DND-41 (cell line): ENCODE results near the gene PELI1.

ENCODE experiments used
- ATAC-seq: fragments of 200-7000 bp; cut with Tn5 transposase; 3 replicates; pipeline ENCODE4 v1.9.1; 2021; ENCODE audit warnings: low read depth; ENCODE audit not compliant: insufficient read depth
- DNase-seq: peaks from one replicate; pipeline ENCODE4 v3.0.0-alpha.2; 2020
- H2AFZ ChIP-seq: 2 replicates; pipeline ENCODE4 v1.6.0; 2012; ENCODE audit warnings: low read depth, low read length
- H3K27ac ChIP-seq: 2 replicates; pipeline ENCODE4 v1.5.1; 2012; ENCODE audit warnings: low read length, inconsistent platforms
- H3K27me3 ChIP-seq: fragments of 200-600 bp; sonication (generic); 2 replicates; pipeline ENCODE4 v1.6.0; 2012; ENCODE audit warnings: low read length, mild to moderate bottlenecking, inconsistent platforms; ENCODE audit not compliant: insufficient read depth, poor library complexity
- H3K36me3 ChIP-seq: 2 replicates; pipeline ENCODE4 v1.5.1; 2012; ENCODE audit warnings: low read length, inconsistent platforms; ENCODE audit not compliant: insufficient read depth
- H3K4me1 ChIP-seq: 2 replicates; pipeline ENCODE4 v1.5.1; 2012; ENCODE audit warnings: mild to moderate bottlenecking, low read length; ENCODE audit not compliant: insufficient read depth
- H3K4me2 ChIP-seq: 2 replicates; pipeline ENCODE4 v1.6.0; 2012; ENCODE audit warnings: mild to moderate bottlenecking, moderate library complexity, low read length, inconsistent platforms; ENCODE audit not compliant: insufficient read depth
- H3K4me3 ChIP-seq, 2 experiments: fragments of 200-600 bp in 1 of 2; shearing (Covaris generic) in 1 of 2; 2 replicates each; pipeline ENCODE4 v1.5.1; 2012 to 2016; ENCODE audit warnings: inconsistent platforms in 2 of 2, low read length in 2 of 2, mild to moderate bottlenecking in 2 of 2, low read depth in 1 of 2, moderate library complexity in 1 of 2
- H3K79me2 ChIP-seq: 2 replicates; pipeline ENCODE4 v1.6.0; 2012; ENCODE audit warnings: low read length, inconsistent platforms; ENCODE audit not compliant: insufficient read depth
- H3K9ac ChIP-seq: 2 replicates; pipeline ENCODE4 v1.6.0; 2012; ENCODE audit warnings: low read depth, mild to moderate bottlenecking, inconsistent platforms, low read length, moderate library complexity
- H3K9me3 ChIP-seq: 2 replicates; pipeline ENCODE4 v1.5.1; 2012; ENCODE audit warnings: low read length, moderate library complexity, mild to moderate bottlenecking, inconsistent platforms; ENCODE audit not compliant: insufficient read depth, severe bottlenecking
- H4K20me1 ChIP-seq: 2 replicates; pipeline ENCODE4 v1.6.0; 2012; ENCODE audit warnings: low read length; ENCODE audit not compliant: insufficient read depth
- EZH2 ChIP-seq: IDR thresholded peaks from 3 replicates; pipeline ENCODE4 v1.6.1; 2012; ENCODE audit warnings: borderline replicate concordance, low read depth, mild to moderate bottlenecking, moderate library complexity, low read length, inconsistent platforms; ENCODE audit not compliant: severe bottlenecking
- TF ChIP-seq, protein P1 (sequence below): IDR thresholded peaks from 2 replicates; pipeline ENCODE4 v1.5.1; 2012; ENCODE audit warnings: borderline replicate concordance, low read length, moderate library complexity, mild to moderate bottlenecking; ENCODE audit not compliant: poor library complexity, severe bottlenecking; ENCODE audit errors: extremely low read depth

PELI1 gene

DNA sequence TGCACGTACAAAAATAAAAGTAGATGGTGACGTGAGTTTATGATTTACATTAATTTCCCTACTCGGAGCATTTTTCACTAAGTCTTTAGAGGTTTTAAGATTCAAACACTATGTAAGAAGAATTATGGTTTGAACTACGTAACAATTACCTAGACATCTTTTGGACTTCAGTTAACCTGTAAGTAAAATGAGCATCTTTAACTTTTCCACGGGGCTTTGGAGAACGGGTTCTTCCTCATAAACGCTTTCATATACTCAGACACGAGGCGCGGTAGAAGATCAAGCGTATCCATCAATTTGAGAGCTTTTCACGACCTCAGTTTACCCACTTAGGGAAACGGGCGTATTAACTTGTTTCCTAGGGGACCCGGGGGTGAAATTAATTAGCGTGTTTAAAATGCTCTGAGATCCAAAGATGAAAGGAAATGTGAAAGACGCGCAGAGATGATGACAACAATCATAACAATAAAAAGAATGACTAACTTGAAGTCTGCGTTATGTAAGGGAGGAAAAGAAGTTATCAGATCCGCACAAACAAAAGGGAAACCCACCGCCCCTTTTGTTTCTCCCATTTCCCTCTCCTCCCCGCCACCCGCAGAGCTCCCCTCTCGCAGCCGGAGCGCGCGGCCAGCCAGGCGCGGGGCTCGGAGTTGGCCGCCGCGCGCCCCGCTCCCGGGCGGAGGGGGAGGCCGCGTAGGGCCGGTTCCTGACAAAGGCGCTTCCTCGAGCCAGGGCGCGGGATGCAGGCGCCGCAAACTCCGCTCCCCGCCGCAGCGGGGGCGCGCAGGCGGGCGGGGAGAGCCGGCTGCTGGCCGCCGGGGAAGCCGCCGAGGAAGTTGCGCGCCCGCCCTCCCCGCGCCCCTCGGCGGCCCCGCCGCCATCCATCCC, 807 bp downstream of the PELI1 start:
- ATAC-seq, result peak; percentile 24
- DNase-seq, result peak; percentile 47
- H2AFZ ChIP-seq, result peak overlapping the region; percentile 93

DNA sequence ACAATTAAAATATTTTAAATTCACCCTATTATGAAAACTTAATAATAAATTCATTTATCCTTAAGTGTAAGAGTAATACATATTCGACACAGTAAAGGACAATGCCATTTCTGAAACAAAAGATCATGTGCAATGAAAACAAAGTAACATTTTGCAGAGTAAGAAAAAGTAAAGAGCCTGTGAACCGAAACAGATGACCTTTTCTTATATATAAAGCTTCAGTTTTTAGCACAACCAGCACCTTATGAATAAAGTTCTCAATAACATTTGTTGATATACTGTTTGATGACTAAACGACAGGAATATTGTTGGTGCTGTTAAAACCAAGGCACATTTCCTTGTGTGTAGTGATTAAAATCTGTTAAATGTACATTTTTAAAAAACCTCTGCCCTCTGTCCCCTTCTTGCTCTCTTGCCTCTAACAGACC, 1.5 kb downstream of the PELI1 start:
- DNase-seq (no peak), ATAC-seq (no peak)
- H3K27ac ChIP-seq, result no peak overlapping the region; the same call in 1 of the 2 replicates
- peaks cover 3% of the 10 kb centered on the region; the same call in 1 of the 2 replicates for H4K20me1 ChIP-seq
- peak overlapping the region; percentile 49 to 94; a peak in 3 of 4 replicates for H3K4me3 ChIP-seq
- H3K4me1 ChIP-seq, result peaks cover 35% of the 10 kb centered on the region
- no peak for TF ChIP-seq EZH2
- TF ChIP-seq, protein P1, sequence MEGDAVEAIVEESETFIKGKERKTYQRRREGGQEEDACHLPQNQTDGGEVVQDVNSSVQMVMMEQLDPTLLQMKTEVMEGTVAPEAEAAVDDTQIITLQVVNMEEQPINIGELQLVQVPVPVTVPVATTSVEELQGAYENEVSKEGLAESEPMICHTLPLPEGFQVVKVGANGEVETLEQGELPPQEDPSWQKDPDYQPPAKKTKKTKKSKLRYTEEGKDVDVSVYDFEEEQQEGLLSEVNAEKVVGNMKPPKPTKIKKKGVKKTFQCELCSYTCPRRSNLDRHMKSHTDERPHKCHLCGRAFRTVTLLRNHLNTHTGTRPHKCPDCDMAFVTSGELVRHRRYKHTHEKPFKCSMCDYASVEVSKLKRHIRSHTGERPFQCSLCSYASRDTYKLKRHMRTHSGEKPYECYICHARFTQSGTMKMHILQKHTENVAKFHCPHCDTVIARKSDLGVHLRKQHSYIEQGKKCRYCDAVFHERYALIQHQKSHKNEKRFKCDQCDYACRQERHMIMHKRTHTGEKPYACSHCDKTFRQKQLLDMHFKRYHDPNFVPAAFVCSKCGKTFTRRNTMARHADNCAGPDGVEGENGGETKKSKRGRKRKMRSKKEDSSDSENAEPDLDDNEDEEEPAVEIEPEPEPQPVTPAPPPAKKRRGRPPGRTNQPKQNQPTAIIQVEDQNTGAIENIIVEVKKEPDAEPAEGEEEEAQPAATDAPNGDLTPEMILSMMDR, result no peak
- H3K36me3 ChIP-seq, result no peaks in the 10 kb centered on the region
- no peaks in the 10 kb centered on the region for H3K27me3 ChIP-seq
- H2AFZ ChIP-seq, result peak overlapping the region; percentile 93
- peak overlapping the region; percentile 95 for H3K4me2 ChIP-seq
- H3K9ac ChIP-seq, result peak overlapping the region; percentile 86
- peaks cover 14% of the 10 kb centered on the region for H3K79me2 ChIP-seq
- H3K9me3 ChIP-seq, result no peaks in the 10 kb centered on the region

More for the DNA sequence above, 807 bp downstream of the PELI1 start:
- Histone ChIP-seq H3K27ac (peak overlapping the region; percentile 76), H3K4me3 (peak overlapping the region; percentile 49 to 94; a peak in 3 of 4 replicates), H3K9me3 (no peaks in the 10 kb centered on the region), H3K79me2 (peaks cover 14% of the 10 kb centered on the region), H3K9ac (peak overlapping the region; percentile 86), H3K36me3 (no peaks in the 10 kb centered on the region), H3K4me2 (peak overlapping the region; percentile 95), H3K27me3 (no peaks in the 10 kb centered on the region), H3K4me1 (peaks cover 35% of the 10 kb centered on the region), H4K20me1 (no peaks in the 10 kb centered on the region)
- TF ChIP-seq, protein P1, result no peak
- no peak for TF ChIP-seq EZH2

DNA sequence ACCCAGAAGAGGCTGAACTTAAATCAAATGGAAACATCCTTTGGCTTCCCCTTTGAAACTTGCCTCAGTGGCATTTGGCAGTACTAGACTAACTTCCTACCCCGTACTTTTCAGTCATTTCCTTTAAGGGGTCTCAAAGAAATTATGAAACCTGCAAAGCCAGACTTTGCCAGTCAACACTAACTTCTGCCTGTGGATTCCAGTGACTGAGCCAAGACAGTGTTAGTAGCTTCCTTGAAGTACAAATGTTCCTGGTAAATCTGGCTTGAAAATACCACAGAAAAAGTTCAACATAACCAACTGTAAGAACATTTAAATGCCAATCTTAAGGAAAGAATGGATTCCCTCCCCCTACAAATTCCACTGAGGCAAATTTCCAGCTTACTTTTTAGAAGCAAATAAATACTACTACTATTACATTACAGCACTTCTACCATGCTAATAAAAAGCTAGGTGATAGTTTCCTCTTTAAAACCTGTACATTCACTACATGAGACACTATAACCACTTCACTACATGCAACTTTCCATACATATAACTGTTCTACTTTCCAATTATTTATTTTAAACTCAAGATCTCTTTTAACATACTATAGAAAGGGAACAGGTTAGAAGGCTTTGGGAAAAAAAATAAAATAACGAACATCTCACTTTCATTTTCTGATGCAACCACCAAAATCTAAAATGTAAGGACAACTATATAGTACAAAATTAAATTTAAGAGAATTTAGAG, 2.4 kb downstream of the PELI1 start:
- H3K4me1 ChIP-seq, result peaks cover 35% of the 10 kb centered on the region

More for the DNA sequence above, 2.4 kb downstream of the PELI1 start:
- H3K9me3 ChIP-seq, result no peaks in the 10 kb centered on the region
- H4K20me1 ChIP-seq, result peaks cover 3% of the 10 kb centered on the region; the same call in 1 of the 2 replicates
- no peak for TF ChIP-seq EZH2
- TF ChIP-seq, protein P1, result no peak
- no peak for ATAC-seq
- DNase-seq, result no peak
- H3K27ac ChIP-seq, result 0 out of 2 replicates have a peak overlapping the region, but pooled peaks have one; percentile 7
- peaks cover 18% of the 10 kb centered on the region for H3K79me2 ChIP-seq
- H3K9ac ChIP-seq, result no peak overlapping the region
- H3K36me3 ChIP-seq, result no peaks in the 10 kb centered on the region
- peak overlapping the region in 1 of 2 experiments; percentile 28; a peak in 1 of 4 replicates for H3K4me3 ChIP-seq
- H2AFZ ChIP-seq, result no peak overlapping the region
- peak overlapping the region; percentile 95 for H3K4me2 ChIP-seq
- H3K27me3 ChIP-seq, result no peaks in the 10 kb centered on the region
